ENCODE data around the gene AMPH. TPM values are rescaled to one million over a fixed set of nuclear protein-coding genes. Genes with fewer than 3 reads are reported as not detected.
A peak's percentile ranks its signal among the peaks of the same experiment; 100 is the strongest.
"Not testable (repeated sequence)": the region's sequence is repeated elsewhere in the genome, so short reads cannot be mapped to it uniquely, and the experiment has no call there.

Gene AMPH
- total RNA-seq, 3 donors from 2014 or later (not counting 1 experiment from before 2014, with no cell fraction given) = 0.18 TPM; not detected in 2

DNA sequence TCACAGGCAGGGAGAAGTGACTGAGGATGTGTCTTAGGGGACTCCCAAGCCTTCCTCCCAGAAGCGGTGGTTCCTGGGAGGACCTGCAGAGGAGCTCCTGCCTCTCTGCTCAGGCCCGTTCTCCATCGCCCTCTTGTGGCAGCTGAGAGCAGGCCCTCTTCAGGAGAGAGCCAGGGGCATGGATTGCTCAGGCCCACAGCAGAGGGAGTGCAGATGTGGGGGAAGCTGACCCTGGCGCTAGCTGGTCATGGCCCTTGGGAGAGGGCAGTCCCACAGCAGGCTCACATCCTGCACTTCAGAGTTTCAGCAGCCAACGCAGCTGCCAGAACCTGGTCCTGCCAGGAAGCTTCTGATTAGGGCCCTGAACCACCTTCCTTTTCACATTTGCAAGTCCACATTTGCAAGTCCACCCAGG, 263.0 kb downstream of the AMPH start:
- no peaks in the 10 kb centered on the region for H3K9me3 Mint-ChIP-seq
- peaks cover 67 to 70% of the 10 kb centered on the region in 2 donors for H3K4me1 Mint-ChIP-seq
- H3K4me3 ChIP-seq (ENCODE audit: low read length) = no peak overlapping the region

DNA sequence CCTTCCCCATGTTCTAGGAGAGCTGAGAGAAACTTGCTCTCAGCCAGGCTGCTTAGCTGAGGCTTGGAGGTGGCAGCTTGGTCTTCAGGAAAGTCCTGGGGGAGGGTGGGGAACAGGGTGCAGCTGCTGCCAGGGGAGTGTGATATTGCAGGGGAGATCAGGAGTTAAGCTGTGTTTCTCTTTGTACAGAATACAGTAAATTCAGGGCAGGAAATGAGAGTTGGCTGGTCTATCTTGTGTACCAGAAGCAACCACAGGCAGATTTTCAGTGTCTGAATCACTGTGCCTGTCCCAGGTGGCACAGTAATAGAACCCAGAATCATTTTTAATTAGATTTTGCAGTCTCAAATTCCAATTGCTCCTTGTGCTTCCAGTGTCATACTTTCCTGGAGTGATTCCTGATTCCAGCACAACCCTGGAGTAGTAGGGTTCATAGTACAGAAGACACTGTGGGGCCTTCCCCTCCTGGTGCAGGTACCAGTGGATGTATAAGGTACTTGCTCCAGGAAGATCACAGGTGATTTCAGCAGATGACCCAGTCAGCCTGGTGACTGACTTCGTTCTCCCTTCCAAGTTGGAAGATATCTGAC, 263.8 kb downstream of the AMPH start:
- H3K9me3 Mint-ChIP-seq = no peaks in the 10 kb centered on the region
- TF ChIP-seq, protein P1, sequence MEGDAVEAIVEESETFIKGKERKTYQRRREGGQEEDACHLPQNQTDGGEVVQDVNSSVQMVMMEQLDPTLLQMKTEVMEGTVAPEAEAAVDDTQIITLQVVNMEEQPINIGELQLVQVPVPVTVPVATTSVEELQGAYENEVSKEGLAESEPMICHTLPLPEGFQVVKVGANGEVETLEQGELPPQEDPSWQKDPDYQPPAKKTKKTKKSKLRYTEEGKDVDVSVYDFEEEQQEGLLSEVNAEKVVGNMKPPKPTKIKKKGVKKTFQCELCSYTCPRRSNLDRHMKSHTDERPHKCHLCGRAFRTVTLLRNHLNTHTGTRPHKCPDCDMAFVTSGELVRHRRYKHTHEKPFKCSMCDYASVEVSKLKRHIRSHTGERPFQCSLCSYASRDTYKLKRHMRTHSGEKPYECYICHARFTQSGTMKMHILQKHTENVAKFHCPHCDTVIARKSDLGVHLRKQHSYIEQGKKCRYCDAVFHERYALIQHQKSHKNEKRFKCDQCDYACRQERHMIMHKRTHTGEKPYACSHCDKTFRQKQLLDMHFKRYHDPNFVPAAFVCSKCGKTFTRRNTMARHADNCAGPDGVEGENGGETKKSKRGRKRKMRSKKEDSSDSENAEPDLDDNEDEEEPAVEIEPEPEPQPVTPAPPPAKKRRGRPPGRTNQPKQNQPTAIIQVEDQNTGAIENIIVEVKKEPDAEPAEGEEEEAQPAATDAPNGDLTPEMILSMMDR (IDR thresholded peaks at IDR 0.05) = no peak
- intact Hi-C loops (cut with micrococcal nuclease) = no loop called here
- peak overlapping the region; percentile 7 for H3K4me3 Mint-ChIP-seq
- peaks cover 75% of the 10 kb centered on the region in 2 donors for H3K4me1 Mint-ChIP-seq
- H3K27ac ChIP-seq (ENCODE audit: low read length) = peak overlapping the region; percentile 10
- no peaks in the 10 kb centered on the region for H3K36me3 Mint-ChIP-seq
- ATAC-seq (peak in 2 of 3 donors; percentile 22 to 41), DNase-seq (peak in 1 of 2 donors; percentile 62)
- H3K4me3 ChIP-seq (ENCODE audit: low read length) = no peak overlapping the region
- H3K27me3 Mint-ChIP-seq (ENCODE audit: low read depth in 2 of 2) = no peaks in the 10 kb centered on the region
- WGBS (ENCODE audit: insufficient coverage) = 80% methylated on average over 1 of the region's 1 CpG
- peaks cover 4% of the 10 kb centered on the region for H3K36me3 ChIP-seq (ENCODE audit: control insufficient read depth, insufficient read depth, low read length)
- peak overlapping the region; percentile 54 to 89 for H3K27ac Mint-ChIP-seq
- peaks cover 48% of the 10 kb centered on the region for H3K4me1 ChIP-seq (ENCODE audit: control insufficient read depth, insufficient read depth, low read length)
- no peaks in the 10 kb centered on the region for H3K9me3 ChIP-seq (ENCODE audit: control insufficient read depth, insufficient read depth, low read length)
- H3K27me3 ChIP-seq (ENCODE audit: control insufficient read depth, insufficient read depth, low read length) = no peaks in the 10 kb centered on the region

More for the DNA sequence above, 263.0 kb downstream of the AMPH start:
- peaks cover 40% of the 10 kb centered on the region for H3K4me1 ChIP-seq (ENCODE audit: control insufficient read depth, insufficient read depth, low read length)
- H3K27me3 Mint-ChIP-seq (ENCODE audit: low read depth in 2 of 2) = no peaks in the 10 kb centered on the region
- no peaks in the 10 kb centered on the region for H3K36me3 Mint-ChIP-seq
- TF ChIP-seq, protein P1 (IDR thresholded peaks at IDR 0.05) = peak; percentile 82
- DNase-seq (peak; percentile 74 to 91), ATAC-seq (peak; percentile 65 to 77 (median 66))
- H3K27ac Mint-ChIP-seq = peak overlapping the region; percentile 54 to 89
- H3K36me3 ChIP-seq (ENCODE audit: control insufficient read depth, insufficient read depth, low read length) = peaks cover 8% of the 10 kb centered on the region
- intact Hi-C loops (cut with micrococcal nuclease) = no loop called here
- 41% methylated on average over 5 of the region's 5 CpGs for WGBS (ENCODE audit: insufficient coverage)
- H3K9me3 ChIP-seq (ENCODE audit: control insufficient read depth, insufficient read depth, low read length) = no peaks in the 10 kb centered on the region
- no peaks in the 10 kb centered on the region for H3K27me3 ChIP-seq (ENCODE audit: control insufficient read depth, insufficient read depth, low read length)
- H3K4me3 Mint-ChIP-seq = no peak overlapping the region
- H3K27ac ChIP-seq (ENCODE audit: low read length) = peak overlapping the region; percentile 2

DNA sequence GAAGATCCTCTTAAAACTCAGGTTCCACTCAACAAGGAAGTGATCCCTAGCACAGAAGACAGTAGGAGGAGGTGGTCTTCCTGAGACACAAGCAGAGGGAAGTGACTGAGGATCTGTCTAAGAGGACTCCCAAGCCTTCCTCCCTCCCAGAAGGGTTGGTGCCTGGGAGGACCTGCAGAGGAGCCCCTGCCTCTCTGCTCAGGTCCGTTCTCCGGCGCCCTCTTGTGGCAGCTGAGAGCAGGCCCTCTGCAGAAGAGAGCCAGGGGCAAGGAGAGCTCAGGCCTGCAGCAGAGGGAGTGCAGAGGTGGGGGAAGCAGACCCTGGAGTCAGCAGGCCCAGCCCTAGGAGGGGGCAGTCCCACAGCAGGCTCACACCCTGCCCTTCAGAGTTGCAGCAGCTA, 267.8 kb downstream of the AMPH start:
- DNase-seq (peak; percentile 67 to 84), ATAC-seq (peak; percentile 33 to 57 (median 54))
- intact Hi-C loops (cut with micrococcal nuclease); H3K27me3 ChIP-seq (ENCODE audit: control insufficient read depth, insufficient read depth, low read length); H3K27me3 Mint-ChIP-seq (ENCODE audit: low read depth in 2 of 2); H3K4me3 ChIP-seq (ENCODE audit: low read length); H3K36me3 ChIP-seq (ENCODE audit: control insufficient read depth, insufficient read depth, low read length); H3K36me3 Mint-ChIP-seq; H3K9me3 Mint-ChIP-seq; H3K9me3 ChIP-seq (ENCODE audit: control insufficient read depth, insufficient read depth, low read length): not testable (repeated sequence)
- peak overlapping the region; percentile 81 for H3K4me3 Mint-ChIP-seq
- WGBS (ENCODE audit: insufficient coverage) = 39% methylated on average over 3 of the region's 3 CpGs
- TF ChIP-seq, protein P1 (IDR thresholded peaks at IDR 0.05) = peak; percentile 78
- peaks cover 64 to 75% of the 10 kb centered on the region in 2 donors for H3K4me1 Mint-ChIP-seq
- peak overlapping the region; percentile 10 for H3K27ac ChIP-seq (ENCODE audit: low read length)
- peaks cover 47% of the 10 kb centered on the region for H3K4me1 ChIP-seq (ENCODE audit: control insufficient read depth, insufficient read depth, low read length)
- peak overlapping the region; percentile 93 to 97 for H3K27ac Mint-ChIP-seq

DNA sequence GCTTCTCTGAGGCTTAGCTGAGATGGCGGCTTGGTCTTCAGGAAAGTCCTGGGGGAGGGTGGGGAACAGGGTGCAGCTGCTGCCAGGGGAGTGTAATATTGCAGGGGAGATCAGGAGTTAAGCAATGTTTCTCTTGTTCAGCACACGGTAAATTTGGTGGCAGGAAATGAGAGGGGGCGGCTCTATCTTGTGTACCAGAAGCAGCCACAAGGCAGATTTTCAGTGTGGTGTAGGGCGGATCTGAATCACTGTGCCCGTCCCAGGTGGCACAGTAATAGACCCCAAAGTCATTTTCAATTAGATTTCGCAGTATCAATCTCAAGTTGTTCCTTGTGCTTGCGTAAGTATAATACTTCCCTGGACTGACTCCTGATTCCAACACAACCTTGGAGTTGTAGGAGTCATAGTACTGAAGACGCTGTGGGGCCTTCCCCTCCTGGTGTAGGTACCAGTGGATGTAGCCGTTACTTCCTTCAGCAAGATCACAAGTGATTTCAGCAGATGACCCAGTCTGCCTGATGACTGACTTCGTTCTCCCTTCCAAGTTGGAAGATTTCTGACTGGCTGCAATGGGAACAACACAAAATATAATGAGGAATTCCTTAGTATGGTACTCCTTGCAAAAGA, 268.4 kb downstream of the AMPH start:
- Histone ChIP-seq H3K27ac (ENCODE audit: low read length) (peak overlapping the region; percentile 60), H3K4me1 (ENCODE audit: control insufficient read depth, insufficient read depth, low read length) (peaks cover 45% of the 10 kb centered on the region), H3K4me3 (ENCODE audit: low read length) (peak overlapping the region; percentile 20)
- H3K27me3 ChIP-seq (ENCODE audit: control insufficient read depth, insufficient read depth, low read length); intact Hi-C loops (cut with micrococcal nuclease); H3K36me3 Mint-ChIP-seq; H3K36me3 ChIP-seq (ENCODE audit: control insufficient read depth, insufficient read depth, low read length); H3K9me3 Mint-ChIP-seq; H3K9me3 ChIP-seq (ENCODE audit: control insufficient read depth, insufficient read depth, low read length); H3K27me3 Mint-ChIP-seq (ENCODE audit: low read depth in 2 of 2): not testable (repeated sequence)
- peak; percentile 59 to 68 (median 67) for ATAC-seq
- H3K4me1 Mint-ChIP-seq = peaks cover 60 to 75% of the 10 kb centered on the region in 2 donors
- DNase-seq = peak; percentile 45 to 74
- 49% methylated on average over 8 of the region's 10 CpGs for WGBS (ENCODE audit: insufficient coverage)
- peak overlapping the region; percentile 81 for H3K4me3 Mint-ChIP-seq
- H3K27ac Mint-ChIP-seq = peak overlapping the region; percentile 93 to 97

Measured in natural killer cell (primary cell).